ENCODE data around the gene ENTPD8. TPM values are rescaled to one million over a fixed set of nuclear protein-coding genes. Genes with fewer than 3 reads are reported as not detected.
A peak's percentile ranks its signal among the peaks of the same experiment; 100 is the strongest.

The ENTPD8 gene
- total and polyA plus RNA-seq, 7 donors, result 0.01 TPM; not detected in 6

- H3K9me3 ChIP-seq, result no peaks in the 10 kb centered on the region
- no peaks in the 10 kb centered on the region for H3K4me1 ChIP-seq
- ATAC-seq (no peak), DNase-seq (peak in 1 of 2 donors; percentile 39)
- H3K36me3 ChIP-seq (ENCODE audit: insufficient read depth in 1 of 2, low read depth in 1 of 2), result peaks cover 0 to 48% of the 10 kb centered on the region in 2 donors
- H3K4me3 ChIP-seq, result no peak overlapping the region
- H3K27ac ChIP-seq, result no peak overlapping the region
- no peak for TF ChIP-seq CTCF (IDR thresholded peaks at IDR 0.05)
- 81 to 90% (median 86%) methylated on average over 41 of the region's 41 CpGs for WGBS, 3 donors
- intact Hi-C loops (cut with DNase I), result no loop called here
- H3K27me3 ChIP-seq (ENCODE audit: insufficient read depth in 3 of 3, low read length in 2 of 3), result no peaks in the 10 kb centered on the region
Measured at GRCh38 chr9:137487454-137488326, 46.5 kb upstream of the ENTPD8 start.

- no peak overlapping the region for H3K27ac ChIP-seq
- intact Hi-C loops (cut with DNase I), result no loop called here
- no peaks in the 10 kb centered on the region for H3K9me3 ChIP-seq
- H3K27me3 ChIP-seq (ENCODE audit: insufficient read depth in 3 of 3, low read length in 2 of 3), result no peaks in the 10 kb centered on the region
- no peak overlapping the region for H3K4me3 ChIP-seq
- DNase-seq (peak in 1 of 2 donors; percentile 41), ATAC-seq (no peak)
- peaks cover 0 to 45% of the 10 kb centered on the region in 2 donors for H3K36me3 ChIP-seq (ENCODE audit: insufficient read depth in 1 of 2, low read depth in 1 of 2)
- no peaks in the 10 kb centered on the region for H3K4me1 ChIP-seq
- WGBS, 3 donors, result 62 to 75% (median 69%) methylated on average over 33 to 35 of the region's 35 CpGs
- TF ChIP-seq CTCF (IDR thresholded peaks at IDR 0.05), result no peak
Measured at GRCh38 chr9:137486545-137487453, 45.6 kb upstream of the ENTPD8 start.

GRCh38 chr9:137486141-137486490 lies 45.0 kb upstream of the ENTPD8 start:
- no peaks in the 10 kb centered on the region for H3K9me3 ChIP-seq
- 89 to 94% (median 92%) methylated on average over 15 of the region's 15 CpGs for WGBS, 3 donors
- no peak for TF ChIP-seq CTCF (IDR thresholded peaks at IDR 0.05)
- peaks cover 0 to 41% of the 10 kb centered on the region in 2 donors for H3K36me3 ChIP-seq (ENCODE audit: insufficient read depth in 1 of 2, low read depth in 1 of 2)
- no peaks in the 10 kb centered on the region for H3K27me3 ChIP-seq (ENCODE audit: insufficient read depth in 3 of 3, low read length in 2 of 3)
- H3K27ac ChIP-seq, result no peak overlapping the region
- ATAC-seq (no peak), DNase-seq (no peak)
- H3K4me1 ChIP-seq, result no peaks in the 10 kb centered on the region
- no peak overlapping the region for H3K4me3 ChIP-seq
- intact Hi-C loops (cut with DNase I), result no loop called here

- Histone ChIP-seq H3K4me3 (no peak overlapping the region), H3K27ac (no peak overlapping the region), H3K4me1 (no peaks in the 10 kb centered on the region), H3K36me3 (ENCODE audit: insufficient read depth in 1 of 2, low read depth in 1 of 2) (peaks cover 0 to 41% of the 10 kb centered on the region in 2 donors), H3K27me3 (ENCODE audit: insufficient read depth in 3 of 3, low read length in 2 of 3) (no peaks in the 10 kb centered on the region), H3K9me3 (no peaks in the 10 kb centered on the region)
- peak in 1 of 2 donors; percentile 32 for DNase-seq
- no peak for TF ChIP-seq CTCF (IDR thresholded peaks at IDR 0.05)
- intact Hi-C loops (cut with DNase I), result no loop called here
- WGBS, 3 donors, result 90 to 92% (median 90%) methylated on average over 26 of the region's 26 CpGs
- no peak for ATAC-seq
Measured at GRCh38 chr9:137485343-137486140, 44.4 kb upstream of the ENTPD8 start.
